GF-D8 (cell line): Measurements from ENCODE around the gene DLG2.

Source experiments
- DNase-seq: peaks from one replicate; lab custom pipeline; 2025; lab: John Stamatoyannopoulos, UW

The DLG2 gene

GRCh38 chr11:84117394-84117793 is 1509.8 kb downstream of the DLG2 start:
- DNase-seq: no peak

GRCh38 chr11:84106541-84106940 is 1520.6 kb downstream of the DLG2 start:
- DNase-seq: no peak

- DNase-seq: no peak
Measured at GRCh38 chr11:84105148-84105547, 1522.0 kb downstream of the DLG2 start.

GRCh38 chr11:84103096-84103495 is 1524.0 kb downstream of the DLG2 start:
- no peak for DNase-seq

- DNase-seq: no peak
Measured at GRCh38 chr11:84097186-84097585, 1530.0 kb downstream of the DLG2 start.

- no peak for DNase-seq
Measured at GRCh38 chr11:84091212-84091986, 1535.7 kb downstream of the DLG2 start.

GRCh38 chr11:84089072-84090057 is 1537.8 kb downstream of the DLG2 start:
- DNase-seq: no peak

GRCh38 chr11:84071851-84072250 is 1555.3 kb downstream of the DLG2 start:
- no peak for DNase-seq

GRCh38 chr11:84069048-84069447 is 1558.1 kb downstream of the DLG2 start:
- DNase-seq: no peak

- DNase-seq: no peak
Measured at GRCh38 chr11:84061726-84062125, 1565.4 kb downstream of the DLG2 start.

- no peak for DNase-seq
Measured at GRCh38 chr11:84056653-84057376, 1570.3 kb downstream of the DLG2 start.

- DNase-seq: no peak
Measured at GRCh38 chr11:84045146-84045545, 1582.0 kb downstream of the DLG2 start.

GRCh38 chr11:84044706-84045105 is 1582.4 kb downstream of the DLG2 start:
- no peak for DNase-seq

GRCh38 chr11:84036664-84037194 is 1590.4 kb downstream of the DLG2 start:
- no peak for DNase-seq

- no peak for DNase-seq
Measured at GRCh38 chr11:84035645-84036044, 1591.5 kb downstream of the DLG2 start.

- DNase-seq: no peak
Measured at GRCh38 chr11:84034484-84034883, 1592.7 kb downstream of the DLG2 start.

GRCh38 chr11:84024266-84024665 is 1602.9 kb downstream of the DLG2 start:
- DNase-seq: no peak

GRCh38 chr11:84022695-84023094 is 1604.4 kb downstream of the DLG2 start:
- DNase-seq: no peak

GRCh38 chr11:84022201-84022600 is 1604.9 kb downstream of the DLG2 start:
- DNase-seq: no peak

GRCh38 chr11:84021291-84021690 is 1605.9 kb downstream of the DLG2 start:
- no peak for DNase-seq

GRCh38 chr11:84019571-84020194 is 1607.5 kb downstream of the DLG2 start:
- no peak for DNase-seq

- no peak for DNase-seq
Measured at GRCh38 chr11:84014539-84014938, 1612.6 kb downstream of the DLG2 start.
